ENCODE data around the gene KIAA1217. TPM values are rescaled to one million over a fixed set of nuclear protein-coding genes. Genes with fewer than 3 reads are reported as not detected.

Gene KIAA1217
- total and polyA plus RNA-seq, 2 of the 8 experiments (the other 6 are each of a cell fraction or from before 2014, with no cell fraction given): 4.5 to 15.6 TPM

DNA sequence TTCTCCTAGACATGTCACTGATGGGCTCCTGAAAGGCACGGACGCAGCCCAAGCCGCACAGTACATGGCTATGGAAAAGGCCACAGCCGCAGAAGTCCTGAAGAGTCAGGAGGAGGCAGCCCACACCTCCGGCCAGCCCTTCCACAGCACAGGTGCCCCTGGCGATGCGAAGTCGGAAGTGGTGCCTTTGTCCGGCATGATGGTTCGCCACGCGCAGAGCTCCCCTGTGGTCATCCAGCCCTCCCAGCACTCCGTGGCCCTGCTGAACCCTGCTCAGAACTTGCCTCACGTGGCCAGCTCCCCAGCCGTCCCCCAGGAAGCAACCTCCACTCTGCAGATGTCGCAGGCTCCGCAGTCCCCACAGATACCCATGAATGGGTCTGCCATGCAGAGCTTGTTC lies 315.4 kb downstream of the KIAA1217 start:
- POLR2A ChIA-PET (ENCODE audit: partially characterized antibody): no interaction called here

More for the DNA sequence above, 315.4 kb downstream of the KIAA1217 start:
- Histone ChIP-seq H3K14ac (ENCODE audit: insufficient read length) (no peak overlapping the region), H3K79me1 (ENCODE audit: low read depth, low read length) (no peaks in the 10 kb centered on the region), H2BK12ac (ENCODE audit: low read depth, low read length) (no peak overlapping the region), H2AFZ (ENCODE audit: low read length) (no peak overlapping the region), H3K56ac (replicated peaks; ENCODE audit: insufficient read length, low read depth, low read length) (no peak overlapping the region), H3K18ac (ENCODE audit: extremely low read depth, low read length) (no peak overlapping the region), H3K23ac (ENCODE audit: insufficient read length) (no peak overlapping the region), H2BK20ac (ENCODE audit: low read length) (no peak overlapping the region), H3K36me3 (ENCODE audit: control insufficient read depth in 2 of 4, insufficient read depth in 4 of 4, low read length in 3 of 4) (peaks cover 0 to 7% (median 0%) of the 10 kb centered on the region in 4 experiments; a peak in 4 of 8 replicates), H2BK15ac (ENCODE audit: low read length) (no peak overlapping the region), H3K79me2 (ENCODE audit: control insufficient read depth in 1 of 2, insufficient read depth in 2 of 2, low read length in 2 of 2) (no peaks in the 10 kb centered on the region), H3K9me3 (ENCODE audit: insufficient read depth in 2 of 2, low read depth in 1 of 2, low read length in 1 of 2) (no peaks in the 10 kb centered on the region), H4K8ac (ENCODE audit: extremely low read depth, insufficient read depth, low read length) (no peak overlapping the region), H3K4me2 (ENCODE audit: insufficient read depth in 1 of 2, low read depth in 2 of 2, low read length in 2 of 2) (no peak overlapping the region), H3K27ac (ENCODE audit: low read depth, low read length) (no peak overlapping the region), H2AK5ac (ENCODE audit: low read depth, low read length) (no peak overlapping the region), H3K27me3 (replicated peaks in 1 of 4; ENCODE audit: control insufficient read depth in 3 of 4, extremely low read depth in 1 of 4, insufficient read depth in 3 of 4, low read length in 3 of 4) (no peaks in the 10 kb centered on the region), H3K23me2 (ENCODE audit: low read depth, low read length) (no peaks in the 10 kb centered on the region), H4K20me1 (replicated peaks in 1 of 2; ENCODE audit: control insufficient read depth in 1 of 2, insufficient read depth in 2 of 2, low read length in 2 of 2) (no peaks in the 10 kb centered on the region), H3K4me1 (replicated peaks in 1 of 4; ENCODE audit: control insufficient read depth in 3 of 4, insufficient read depth in 4 of 4, low read length in 3 of 4) (peaks cover 0 to 3% (median under 1%) of the 10 kb centered on the region in 4 experiments; a peak in 4 of 7 replicates), H3K4ac (replicated peaks; ENCODE audit: insufficient read length, low read depth, low read length) (no peak overlapping the region), H2BK5ac (ENCODE audit: low read depth, low read length) (peak overlapping the region; percentile 77; the same call in 1 of the 2 replicates), H4K91ac (replicated peaks; ENCODE audit: insufficient read length, low read length) (no peak overlapping the region), H3K4me3 (ENCODE audit: extremely low read depth in 1 of 4, insufficient read depth in 2 of 4, low read depth in 3 of 4, low read length in 4 of 4) (no peak overlapping the region), H3K9ac (replicated peaks in 1 of 4; ENCODE audit: extremely low read depth in 1 of 4, low read depth in 3 of 4, low read length in 3 of 4) (no peak overlapping the region), H4K5ac (ENCODE audit: insufficient read length, low read depth, low read length) (no peak overlapping the region), H2BK120ac (replicated peaks; ENCODE audit: low read depth, low read length) (no peak overlapping the region)
- no peak for DNase-seq (ENCODE audit: low read depth in 1 of 2, low spot score in 2 of 2)
- TF ChIP-seq MAFK (IDR thresholded peaks at IDR 0.05; ENCODE audit: low read depth, low read length): no peak
- no peak for TF ChIP-seq POLR2AphosphoS5 (IDR thresholded peaks at IDR 0.05; ENCODE audit: low read depth, low read length)
- no peak for TF ChIP-seq SP4 (IDR thresholded peaks at IDR 0.05; ENCODE audit: low read length)
- TF ChIP-seq, protein P1, sequence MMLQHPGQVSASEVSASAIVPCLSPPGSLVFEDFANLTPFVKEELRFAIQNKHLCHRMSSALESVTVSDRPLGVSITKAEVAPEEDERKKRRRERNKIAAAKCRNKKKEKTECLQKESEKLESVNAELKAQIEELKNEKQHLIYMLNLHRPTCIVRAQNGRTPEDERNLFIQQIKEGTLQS (IDR thresholded peaks at IDR 0.05; ENCODE audit: insufficient read depth, low read depth, low read length): no peak
- no peak for TF ChIP-seq CEBPB (IDR thresholded peaks at IDR 0.05; ENCODE audit: low read depth, low read length)
- TF ChIP-seq POU5F1 (IDR thresholded peaks at IDR 0.05; ENCODE audit: low read depth, low read length): no peak
- 94% methylated on average over 17 of the region's 17 CpGs; no CpG with 5 or more reads in 1 of the 2 experiments for WGBS, 2 experiments (ENCODE audit: extremely low coverage in 1 of 2, insufficient coverage in 1 of 2, insufficient read length in 1 of 2, insufficient replicate concordance in 2 of 2, low coverage in 1 of 2, low lambda C conversion rate in 2 of 2, missing lambda C conversion rate in 1 of 2)
- FAIRE-seq: no peak
- CTCF ChIA-PET (ENCODE audit: partially characterized antibody): interaction anchor here (1.2 kb wide), 1 partner anchor 141 kb away, joined by 3 read pairs; no protein-coding TSS in a partner anchor

All from H1 (cell line).